Spinal cord (tissue), 10 donors: Measurements from ENCODE around the gene PEX16. TPM values are rescaled to one million over a fixed set of nuclear protein-coding genes. Genes with fewer than 3 reads are reported as not detected.
"Not testable (repeated sequence)": the region's sequence is repeated elsewhere in the genome, so short reads cannot be mapped to it uniquely, and the experiment has no call there.

Experiments
- DNase-seq, 6 donors: peaks; one replicate each; pipeline versions ENCODE4 v3.0.0 to v3.0.0-alpha.2; 2013 to 2015; ENCODE audit warnings: low spot score in 6 of 6, low read depth in 4 of 6
- H3K27ac ChIP-seq: one replicate; pipeline ENCODE4 v1.5.1; 2013; ENCODE audit warnings: low read depth, low read length, control low read depth
- H3K27me3 ChIP-seq: one replicate; pipeline ENCODE4 v1.6.1; 2013; ENCODE audit warnings: low read length; ENCODE audit not compliant: control insufficient read depth, insufficient read depth
- H3K36me3 ChIP-seq: one replicate; pipeline ENCODE4 v1.6.1; 2013; ENCODE audit warnings: low read length; ENCODE audit not compliant: control insufficient read depth, insufficient read depth
- H3K4me1 ChIP-seq: one replicate; pipeline ENCODE4 v1.6.1; 2013; ENCODE audit warnings: low read length; ENCODE audit not compliant: control insufficient read depth, insufficient read depth
- H3K4me3 ChIP-seq: one replicate; pipeline ENCODE4 v1.5.1; 2013; ENCODE audit warnings: low read depth, low read length, control low read depth
- H3K9me3 ChIP-seq: one replicate; pipeline ENCODE4 v1.6.1; 2013; ENCODE audit warnings: low read length; ENCODE audit not compliant: control insufficient read depth, insufficient read depth
- WGBS: methylation state at CpG from one replicate; pipeline ENCODE4 v1.1.5; 2013; ENCODE audit warnings: missing lambda C conversion rate; ENCODE audit not compliant: insufficient coverage; 5-methylcytosine and 5-hydroxymethylcytosine counted together
- polyA plus RNA-seq, 2 donors: library from polyadenylated mRNA; unstranded; fragments of 120-200 nt; gene quantifications; one replicate each; pipeline ENCODE4 v1.2.1, GENCODE V29; 2013; ENCODE audit not compliant: insufficient read length in 2 of 2
- total RNA-seq, 2 donors: library from RNA; depleted of rRNA in 1 of 2; stranded (reverse); fragments of 120-200 nt in 1 of 2; fragments of >200 nt in 1 of 2; gene quantifications; one replicate each; pipeline versions ENCODE4 v1.2.3 to v1.2.4, GENCODE V29; 2013 to 2014
- donor health status: healthy.

PEX16 gene
- total and polyA plus RNA-seq, 4 donors: 14.8 to 39.9 (median 34.1) TPM

DNA sequence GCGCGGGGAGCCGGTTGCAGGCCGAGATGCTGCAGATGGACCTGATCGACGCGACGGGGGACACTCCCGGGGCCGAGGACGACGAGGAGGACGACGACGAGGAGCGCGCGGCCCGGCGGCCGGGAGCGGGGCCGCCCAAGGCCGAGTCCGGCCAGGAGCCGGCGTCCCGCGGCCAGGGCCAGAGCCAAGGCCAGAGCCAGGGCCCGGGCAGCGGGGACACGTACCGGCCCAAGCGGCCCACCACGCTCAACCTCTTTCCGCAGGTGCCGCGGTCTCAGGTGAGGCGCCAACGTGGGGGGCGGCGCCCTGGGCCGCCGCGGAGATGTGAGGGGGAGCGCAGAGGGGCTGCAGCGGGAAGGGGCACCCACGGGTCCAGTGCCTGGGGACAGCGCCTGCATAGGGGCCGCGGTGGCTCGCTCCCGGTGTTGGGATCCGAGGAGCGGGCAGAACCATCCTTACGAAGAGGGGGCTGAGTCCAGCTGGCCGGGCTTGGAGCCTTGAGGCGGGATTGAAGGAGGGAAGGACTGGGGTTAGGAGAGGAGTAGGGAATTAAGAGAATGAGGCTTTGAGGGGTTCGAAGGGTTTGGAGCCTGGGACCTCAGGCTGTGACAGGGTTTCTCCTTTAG, 17.4 kb downstream of the PEX16 start:
- WGBS: under 1% methylated on average over 28 of the region's 59 CpGs
- H3K9me3 ChIP-seq, H3K27me3 ChIP-seq: not testable (repeated sequence)
- peak overlapping the region; percentile 68 for H3K4me3 ChIP-seq
- peaks cover 79% of the 10 kb centered on the region for H3K4me1 ChIP-seq
- peak in 1 of 6 donors; percentile 36 for DNase-seq
- peaks cover 69% of the 10 kb centered on the region for H3K36me3 ChIP-seq
- peak overlapping the region; percentile 90 for H3K27ac ChIP-seq

DNA sequence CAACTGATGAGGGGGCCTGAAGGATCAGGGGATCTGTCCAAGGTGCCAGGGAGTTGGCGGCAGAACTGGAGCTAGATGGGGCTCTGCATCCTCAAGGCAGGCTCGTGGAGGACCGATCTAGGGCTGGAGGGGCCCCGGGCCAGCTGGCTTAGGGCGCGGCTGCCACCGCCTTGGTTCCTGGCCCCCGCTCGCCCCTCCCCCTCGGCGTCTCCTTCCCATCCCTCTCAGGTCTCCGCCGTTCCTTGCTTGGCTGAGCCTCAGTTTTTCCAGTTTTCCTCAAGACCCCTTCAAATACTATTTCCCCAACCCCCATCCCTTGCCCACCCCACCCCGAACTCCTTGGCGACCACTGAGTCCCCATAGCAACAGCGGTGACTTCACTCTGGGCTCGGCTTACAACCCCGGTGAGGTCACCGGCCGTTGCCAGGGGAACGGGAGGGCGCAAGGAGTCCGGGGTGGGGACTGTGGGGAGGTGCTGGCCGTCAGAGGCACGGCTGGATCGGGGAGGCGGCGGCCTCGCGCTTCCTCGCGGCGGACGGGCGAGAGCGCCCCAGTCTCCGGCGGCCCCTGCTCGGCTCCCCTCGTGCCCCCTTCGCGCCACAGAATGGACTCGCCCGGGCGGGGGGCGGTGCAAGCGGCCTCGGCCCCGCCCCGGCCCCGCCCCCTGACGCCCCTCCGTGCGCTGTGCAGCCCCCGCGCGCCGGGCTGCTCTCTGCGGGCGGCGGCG, 18.1 kb downstream of the PEX16 start:
- WGBS: under 1% methylated on average over 52 of the region's 62 CpGs
- Histone ChIP-seq H3K36me3 (peaks cover 64% of the 10 kb centered on the region), H3K9me3 (no peaks in the 10 kb centered on the region), H3K27ac (peak overlapping the region; percentile 93), H3K4me3 (peak overlapping the region; percentile 50), H3K27me3 (no peaks in the 10 kb centered on the region), H3K4me1 (peaks cover 79% of the 10 kb centered on the region)
- peak in 5 of 6 donors; percentile 85 to 97 (median 88) for DNase-seq

DNA sequence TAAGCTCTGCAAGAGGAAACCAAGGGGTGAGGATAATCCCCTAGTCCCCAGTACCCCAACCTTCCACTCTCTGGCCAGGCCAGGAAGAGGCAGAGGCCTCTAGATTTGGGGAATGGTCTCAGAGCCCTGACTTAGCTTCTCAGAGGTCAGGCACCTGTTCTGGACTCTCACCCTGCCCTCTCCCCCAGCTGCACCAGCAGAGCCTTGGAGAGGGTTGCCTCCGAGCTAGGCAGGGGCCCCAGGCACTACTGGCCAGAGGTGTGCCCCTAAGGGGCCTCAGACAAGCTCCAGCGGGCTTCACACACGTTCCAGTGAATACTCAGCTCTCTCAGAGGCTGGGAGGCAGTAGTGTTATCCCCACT, 18.6 kb downstream of the PEX16 start:
- Histone ChIP-seq H3K4me1 (peaks cover 77% of the 10 kb centered on the region), H3K27me3 (no peaks in the 10 kb centered on the region), H3K27ac (peak overlapping the region; percentile 93), H3K4me3 (peak overlapping the region; percentile 50), H3K36me3 (peaks cover 59% of the 10 kb centered on the region), H3K9me3 (no peaks in the 10 kb centered on the region)
- DNase-seq: no peak
- WGBS: 0% methylated on average over 3 of the region's 3 CpGs

DNA sequence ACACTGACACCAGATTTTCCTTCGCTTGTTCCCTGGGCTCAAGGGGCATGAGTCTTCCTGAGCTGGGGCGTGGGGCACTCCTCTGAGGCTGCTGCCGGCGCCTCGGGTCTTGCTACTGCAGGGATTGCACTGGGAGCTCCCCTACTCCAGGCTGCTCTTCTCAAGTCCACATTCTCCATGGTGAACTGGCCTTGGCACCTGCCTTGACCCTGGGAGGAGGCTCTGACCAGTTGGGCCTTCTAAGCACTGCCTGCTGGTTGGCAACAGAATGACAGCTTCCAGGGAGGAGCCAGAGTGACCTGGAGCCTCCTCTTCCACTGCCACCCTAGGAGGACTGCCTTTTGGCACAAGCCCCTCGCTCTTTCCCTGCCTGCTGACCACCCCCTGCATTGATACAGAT, 20.1 kb downstream of the PEX16 start:
- no peaks in the 10 kb centered on the region for H3K9me3 ChIP-seq
- DNase-seq: no peak
- peaks cover 72% of the 10 kb centered on the region for H3K4me1 ChIP-seq
- H3K36me3 ChIP-seq: peaks cover 49% of the 10 kb centered on the region
- no peak overlapping the region for H3K4me3 ChIP-seq
- no peaks in the 10 kb centered on the region for H3K27me3 ChIP-seq
- WGBS: 90% methylated on average over 5 of the region's 6 CpGs
- no peak overlapping the region for H3K27ac ChIP-seq

DNA sequence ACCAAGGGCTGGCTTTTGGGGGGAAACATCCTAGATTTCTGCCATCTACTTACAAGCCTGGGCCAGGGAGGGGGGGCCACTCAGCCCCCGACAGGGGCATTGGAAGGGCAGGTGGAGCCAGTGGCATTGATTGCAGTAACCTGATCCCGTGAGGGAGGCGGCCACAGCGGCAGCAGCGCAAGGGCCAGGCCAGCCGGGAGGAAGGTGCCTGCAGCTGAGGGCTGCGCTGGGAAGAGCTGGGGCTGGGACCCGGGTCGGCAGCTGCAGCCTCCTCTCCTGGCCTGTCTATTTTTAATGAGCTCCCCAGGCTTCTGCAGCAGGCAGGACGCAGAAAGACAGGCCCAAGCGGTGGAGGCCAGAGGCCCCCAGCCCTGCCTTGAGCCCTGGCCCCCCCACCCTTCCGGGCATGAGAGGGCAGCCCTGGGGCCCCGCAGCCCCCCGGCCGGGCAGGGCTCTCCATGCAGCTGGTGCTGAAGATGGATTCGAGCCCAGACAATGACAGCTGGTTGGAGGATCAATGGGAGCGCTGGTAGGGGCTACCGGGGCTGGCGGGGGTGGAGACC, 21.2 kb downstream of the PEX16 start:
- H3K27me3 ChIP-seq: no peaks in the 10 kb centered on the region
- peaks cover 40% of the 10 kb centered on the region for H3K36me3 ChIP-seq
- peak overlapping the region; percentile 59 for H3K27ac ChIP-seq
- 8% methylated on average over 19 of the region's 19 CpGs for WGBS
- peaks cover 61% of the 10 kb centered on the region for H3K4me1 ChIP-seq
- no peak overlapping the region for H3K4me3 ChIP-seq
- DNase-seq: peak in 1 of 6 donors; percentile 61
- H3K9me3 ChIP-seq: no peaks in the 10 kb centered on the region

DNA sequence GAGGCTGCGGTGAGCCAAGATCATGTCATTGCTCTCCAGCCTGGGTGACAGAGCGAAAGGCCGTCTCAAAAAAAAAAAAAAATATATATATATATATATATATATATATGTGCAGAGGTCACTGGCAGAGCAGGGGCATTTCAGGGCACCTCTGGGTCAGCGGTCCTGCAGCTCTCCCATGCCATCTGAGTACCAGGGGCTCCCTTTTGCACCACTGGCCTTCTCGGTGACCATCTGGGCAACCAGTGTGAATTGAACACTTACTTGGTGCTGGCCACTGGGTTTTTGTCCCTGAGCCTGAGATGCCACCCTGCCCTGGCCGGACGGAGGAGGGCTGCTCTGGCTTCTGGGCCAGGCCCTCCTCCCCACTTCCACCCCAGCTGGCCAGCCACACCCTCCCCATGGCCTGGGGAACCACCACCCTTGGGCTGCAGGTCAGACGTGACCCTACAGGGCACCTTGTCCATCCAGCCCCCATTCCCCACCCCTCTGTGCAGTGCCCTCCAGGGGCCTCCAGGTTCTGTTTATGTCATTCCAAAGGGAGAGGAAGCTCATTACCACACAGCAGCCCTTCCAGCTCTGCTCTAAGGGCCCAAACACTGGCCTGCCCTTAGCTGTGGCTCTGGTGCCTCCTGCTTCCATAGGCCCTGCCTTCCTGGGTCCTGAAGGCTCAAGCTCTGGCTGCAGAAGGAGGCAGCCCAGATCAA, 22.0 kb downstream of the PEX16 start:
- Histone ChIP-seq H3K4me1 (peaks cover 57% of the 10 kb centered on the region), H3K27ac (peak overlapping the region; percentile 59), H3K36me3 (peaks cover 35% of the 10 kb centered on the region), H3K4me3 (no peak overlapping the region), H3K9me3 (no peaks in the 10 kb centered on the region), H3K27me3 (no peaks in the 10 kb centered on the region)
- WGBS: 90% methylated on average over 5 of the region's 8 CpGs
- no peak for DNase-seq

DNA sequence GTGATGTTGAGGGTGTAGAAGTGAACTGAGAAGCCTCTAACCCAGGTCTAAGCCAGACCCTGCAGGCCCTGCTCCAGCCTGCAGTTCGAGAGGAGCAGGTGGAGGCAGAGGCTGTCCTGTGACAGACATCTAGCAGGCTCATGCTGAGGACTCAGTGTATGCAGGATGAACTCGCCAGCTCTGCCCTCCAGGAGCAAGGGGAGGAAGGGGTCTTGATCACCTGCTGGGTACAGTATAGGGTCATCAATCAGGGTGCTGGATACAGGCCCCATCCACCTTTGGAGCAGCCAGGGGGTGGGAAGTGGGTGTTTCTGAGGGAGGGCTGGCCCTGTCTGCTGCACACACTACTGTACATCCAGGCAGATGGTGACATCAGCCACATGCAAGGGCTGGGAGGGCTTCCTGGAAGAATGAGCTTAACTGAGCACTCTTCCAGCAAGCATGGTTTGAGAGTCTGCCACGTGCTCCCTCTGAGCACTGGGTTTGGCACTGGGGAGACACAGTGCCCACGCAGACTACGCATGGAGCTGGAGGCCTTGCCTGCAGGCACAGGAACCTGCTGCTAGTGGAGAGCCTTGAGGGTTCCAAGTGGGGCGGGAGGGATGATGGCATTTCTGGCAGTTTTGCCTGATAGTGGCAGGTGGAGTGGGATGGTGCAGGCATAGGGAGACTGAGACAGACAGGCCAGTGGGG, 23.0 kb downstream of the PEX16 start:
- no peak overlapping the region for H3K27ac ChIP-seq
- 83% methylated on average over 6 of the region's 6 CpGs for whole genome bisulfite sequencing
- no peak for DNase-seq
- H3K27me3 ChIP-seq: no peaks in the 10 kb centered on the region
- H3K36me3 ChIP-seq: peaks cover 31% of the 10 kb centered on the region
- H3K4me1 ChIP-seq: peaks cover 57% of the 10 kb centered on the region
- H3K9me3 ChIP-seq: no peaks in the 10 kb centered on the region
- H3K4me3 ChIP-seq: no peak overlapping the region

DNA sequence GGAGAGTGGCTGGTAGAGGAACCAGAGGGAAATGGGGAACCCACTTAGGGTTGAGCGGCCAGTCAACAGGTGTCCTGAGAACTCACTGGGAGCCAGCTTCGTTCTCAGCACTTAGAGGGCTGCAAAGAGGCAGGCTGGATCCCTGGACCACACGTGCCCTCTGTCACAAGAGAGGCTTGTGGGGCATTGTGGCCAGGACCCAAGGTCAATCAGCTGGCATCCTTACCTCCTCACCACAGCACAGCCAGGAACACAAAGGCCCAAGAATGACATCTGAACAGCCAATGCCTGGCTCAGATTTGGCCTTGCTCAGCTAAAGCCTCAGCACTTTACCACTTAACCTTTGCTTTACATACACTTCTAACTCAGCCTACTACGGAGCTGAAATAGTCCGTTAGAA, 24.8 kb downstream of the PEX16 start:
- WGBS: 70% methylated on average over 4 of the region's 5 CpGs
- no peaks in the 10 kb centered on the region for H3K27me3 ChIP-seq
- no peak overlapping the region for H3K27ac ChIP-seq
- peaks cover 45% of the 10 kb centered on the region for H3K4me1 ChIP-seq
- peaks cover 22% of the 10 kb centered on the region for H3K36me3 ChIP-seq
- H3K4me3 ChIP-seq: no peak overlapping the region
- DNase-seq: no peak
- H3K9me3 ChIP-seq: no peaks in the 10 kb centered on the region

DNA sequence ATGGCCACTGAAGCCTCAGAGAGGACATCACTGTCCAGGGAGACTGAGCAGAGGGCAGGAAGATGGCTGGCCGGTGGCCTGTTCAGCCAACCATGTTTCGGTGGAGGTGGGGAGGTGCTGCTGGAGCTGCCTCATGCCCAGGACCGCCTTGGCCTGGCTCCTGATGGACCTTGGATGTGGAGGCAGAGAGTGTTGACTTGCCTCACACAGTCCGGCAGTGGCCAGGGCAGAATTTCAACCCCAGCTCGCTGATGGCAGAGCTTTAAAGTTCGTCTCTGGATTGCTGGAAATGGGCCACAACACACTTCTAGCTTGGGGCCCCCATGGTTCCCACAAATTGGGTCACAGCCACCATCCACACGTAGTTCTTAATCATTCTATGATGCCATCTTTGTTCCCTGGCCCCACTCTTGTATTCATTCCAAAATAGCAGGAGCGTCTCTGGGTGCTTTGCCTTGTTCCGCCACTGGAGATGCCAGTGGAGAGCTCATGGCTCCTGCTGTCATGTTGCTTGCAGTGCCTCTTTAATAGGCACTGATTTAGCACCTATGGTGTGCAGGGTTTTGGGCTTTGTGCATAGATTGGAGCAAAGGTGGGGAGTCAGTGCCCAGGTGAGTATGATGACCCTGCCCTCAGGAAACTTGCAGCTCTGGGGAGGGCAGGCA, 26.7 kb downstream of the PEX16 start:
- Histone ChIP-seq H3K27ac (peak overlapping the region; percentile 10), H3K9me3 (no peaks in the 10 kb centered on the region), H3K36me3 (peaks cover 17% of the 10 kb centered on the region), H3K4me1 (peaks cover 44% of the 10 kb centered on the region), H3K27me3 (no peaks in the 10 kb centered on the region), H3K4me3 (no peak overlapping the region)
- no peak for DNase-seq
- 68% methylated on average over 9 of the region's 9 CpGs for WGBS
